Activated CD4-positive, CD25-positive, alpha-beta regulatory T cell treated with anti-CD3 and anti-CD28 coated beads, Interleukin-2, amount 50 U/mL, for 72 hours (primary cell): ENCODE data around the gene TUBG2.
"Not testable (repeated sequence)": the region's sequence is repeated elsewhere in the genome, so short reads cannot be mapped to it uniquely, and the experiment has no call there.

ENCODE experiments used
- DNase-seq: peaks from one replicate; pipeline ENCODE4 v3.0.0; 2021

TUBG2 gene

GRCh38 chr17:42655528-42655927, 3.6 kb upstream of the TUBG2 start:
- DNase-seq = no peak

GRCh38 chr17:42657824-42658588, 1.1 kb upstream of the TUBG2 start:
- no peak for DNase-seq

GRCh38 chr17:42659932-42660274, 819 bp downstream of the TUBG2 start:
- DNase-seq = not testable (repeated sequence)

GRCh38 chr17:42660692-42661345, 1.7 kb downstream of the TUBG2 start:
- DNase-seq = no peak

DNA sequence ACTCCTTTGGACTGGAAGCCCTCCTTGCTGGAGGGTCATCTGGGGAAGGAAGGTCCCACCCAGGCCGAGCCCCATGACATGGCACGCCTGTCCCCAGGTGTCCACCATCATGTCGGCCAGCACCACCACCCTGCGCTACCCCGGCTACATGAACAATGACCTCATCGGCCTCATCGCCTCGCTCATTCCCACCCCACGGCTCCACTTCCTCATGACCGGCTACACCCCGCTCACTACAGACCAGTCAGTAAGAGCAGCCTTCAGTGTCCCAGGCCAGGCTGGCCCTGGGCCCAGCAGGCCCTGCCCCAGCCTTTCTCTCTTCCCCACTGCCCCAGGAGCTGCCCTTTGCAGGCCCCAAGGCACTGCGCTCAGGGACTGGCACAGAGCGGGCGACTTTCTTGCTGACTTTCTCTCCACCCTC, 6.5 kb downstream of the TUBG2 start:
- no peak for DNase-seq

- not testable (repeated sequence) for DNase-seq
Measured at GRCh38 chr17:42666126-42666525, 7.0 kb downstream of the TUBG2 start.

GRCh38 chr17:42667088-42667951, 8.2 kb downstream of the TUBG2 start:
- DNase-seq = no peak

- DNase-seq = no peak
Measured at GRCh38 chr17:42669705-42669976, 10.6 kb downstream of the TUBG2 start.

DNA sequence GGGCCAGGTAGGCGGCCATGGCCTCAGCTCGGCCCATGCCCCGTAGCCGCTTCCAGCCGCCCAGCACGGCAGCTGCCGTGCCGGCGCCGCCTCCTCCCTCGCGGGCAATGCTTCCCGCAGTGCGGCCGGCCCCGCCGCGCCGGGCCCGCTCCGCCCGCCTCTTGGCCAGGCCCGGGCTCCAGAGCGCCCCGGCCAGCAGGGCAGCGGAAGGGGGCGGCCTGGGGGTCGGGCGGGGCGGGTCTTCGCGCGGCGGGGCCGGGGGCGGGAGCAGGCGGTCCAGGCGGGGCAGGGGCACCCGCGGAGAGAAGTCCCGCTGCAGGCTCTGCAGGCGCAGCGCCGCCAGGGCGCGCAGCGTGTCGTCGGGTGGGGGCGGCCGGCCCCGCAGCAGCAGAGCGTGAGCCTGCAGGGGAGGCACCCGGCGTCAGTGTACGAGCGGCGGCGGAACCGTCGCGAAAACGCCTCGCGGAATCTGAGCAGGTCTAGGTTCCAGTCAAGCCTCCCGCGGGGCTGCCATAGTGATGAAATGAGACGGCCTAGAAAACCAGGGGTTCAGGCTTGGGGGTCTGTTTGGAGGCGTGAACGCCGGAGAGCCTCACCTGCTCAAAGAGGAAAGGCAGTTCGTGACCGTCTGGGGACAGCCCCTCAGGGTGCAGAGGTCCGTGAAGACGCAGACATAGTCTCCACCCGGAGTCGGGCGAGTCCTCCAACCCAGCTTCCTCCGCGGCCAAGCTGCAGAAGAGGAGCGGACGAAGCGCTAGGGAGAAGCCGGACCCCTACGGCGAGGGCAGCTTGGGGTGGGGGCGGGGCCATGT, 11.1 kb downstream of the TUBG2 start:
- peak; percentile 50 for DNase-seq

DNA sequence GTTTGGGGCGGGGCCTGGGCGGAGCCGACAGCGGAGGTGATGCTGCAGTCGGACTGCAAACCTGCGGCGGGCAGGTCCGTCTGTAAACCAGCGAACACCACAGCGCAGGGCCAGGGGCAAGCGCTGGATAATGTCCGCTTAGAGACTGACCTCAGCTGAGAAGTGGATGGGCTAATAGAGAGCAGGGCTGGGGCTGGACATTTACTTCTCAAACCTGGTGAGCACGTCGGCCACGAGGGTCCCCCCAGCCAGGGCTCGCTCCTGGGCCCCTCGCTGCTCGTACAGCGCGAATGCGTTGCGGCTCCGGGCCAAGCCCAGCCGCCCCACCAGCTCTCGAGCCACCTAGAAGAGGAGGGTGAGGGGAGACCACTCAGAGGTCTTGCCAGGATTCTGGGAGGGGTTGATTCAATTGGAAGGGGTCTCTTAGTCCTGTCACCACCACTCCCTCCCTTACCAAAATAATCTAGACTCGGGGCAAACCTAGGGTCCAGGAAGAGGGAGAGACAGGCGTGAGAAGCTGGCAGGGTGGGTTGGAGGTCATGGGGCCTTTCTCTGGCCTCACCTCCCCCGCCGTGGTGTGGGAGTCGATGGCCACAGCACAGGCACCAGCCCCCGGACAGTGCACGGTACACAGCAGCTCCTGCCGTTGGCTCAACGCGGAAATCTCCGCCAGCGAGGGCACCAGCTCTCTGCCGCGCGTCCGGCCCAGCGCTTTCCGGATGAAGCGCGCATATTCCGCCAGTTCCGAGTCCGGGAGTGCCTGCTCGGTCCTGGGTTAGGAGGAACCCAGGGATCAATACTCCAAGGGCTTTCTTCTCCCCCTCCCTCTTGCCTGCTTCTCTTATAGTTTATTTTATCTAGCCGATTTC, 11.9 kb downstream of the TUBG2 start:
- no peak for DNase-seq

GRCh38 chr17:42672038-42672437, 13.0 kb downstream of the TUBG2 start:
- DNase-seq = no peak

DNA sequence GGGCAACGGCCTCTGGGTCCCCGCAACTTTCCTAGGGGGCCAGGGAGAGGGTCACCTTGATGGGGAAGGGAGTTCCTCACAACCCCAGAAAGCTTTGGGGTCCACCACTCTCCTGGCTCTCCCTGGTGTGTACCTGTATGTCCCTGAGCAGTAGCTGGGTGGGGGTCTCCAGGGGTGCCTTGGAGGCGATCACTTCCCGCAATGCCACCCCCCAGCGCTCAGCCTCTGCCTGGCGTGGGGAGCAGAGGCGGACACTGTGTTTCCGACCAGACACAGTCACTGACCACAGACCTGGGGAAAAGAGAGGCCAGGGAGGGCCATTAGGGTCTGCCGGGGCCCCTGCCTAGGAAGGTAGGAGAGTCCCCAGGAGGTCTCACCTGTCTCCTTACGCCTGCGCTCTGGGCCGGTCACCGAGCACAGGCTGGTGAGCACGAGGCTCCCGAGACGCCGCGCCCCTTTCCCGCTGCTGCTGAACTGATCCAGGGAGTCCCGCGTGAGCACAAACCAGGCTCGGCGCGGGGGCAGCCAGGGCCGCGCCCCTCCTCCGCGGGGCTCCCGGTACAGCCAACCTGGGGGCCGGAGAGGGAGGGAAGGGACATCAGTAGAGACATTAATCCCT, 14.3 kb downstream of the TUBG2 start:
- no peak for DNase-seq

DNA sequence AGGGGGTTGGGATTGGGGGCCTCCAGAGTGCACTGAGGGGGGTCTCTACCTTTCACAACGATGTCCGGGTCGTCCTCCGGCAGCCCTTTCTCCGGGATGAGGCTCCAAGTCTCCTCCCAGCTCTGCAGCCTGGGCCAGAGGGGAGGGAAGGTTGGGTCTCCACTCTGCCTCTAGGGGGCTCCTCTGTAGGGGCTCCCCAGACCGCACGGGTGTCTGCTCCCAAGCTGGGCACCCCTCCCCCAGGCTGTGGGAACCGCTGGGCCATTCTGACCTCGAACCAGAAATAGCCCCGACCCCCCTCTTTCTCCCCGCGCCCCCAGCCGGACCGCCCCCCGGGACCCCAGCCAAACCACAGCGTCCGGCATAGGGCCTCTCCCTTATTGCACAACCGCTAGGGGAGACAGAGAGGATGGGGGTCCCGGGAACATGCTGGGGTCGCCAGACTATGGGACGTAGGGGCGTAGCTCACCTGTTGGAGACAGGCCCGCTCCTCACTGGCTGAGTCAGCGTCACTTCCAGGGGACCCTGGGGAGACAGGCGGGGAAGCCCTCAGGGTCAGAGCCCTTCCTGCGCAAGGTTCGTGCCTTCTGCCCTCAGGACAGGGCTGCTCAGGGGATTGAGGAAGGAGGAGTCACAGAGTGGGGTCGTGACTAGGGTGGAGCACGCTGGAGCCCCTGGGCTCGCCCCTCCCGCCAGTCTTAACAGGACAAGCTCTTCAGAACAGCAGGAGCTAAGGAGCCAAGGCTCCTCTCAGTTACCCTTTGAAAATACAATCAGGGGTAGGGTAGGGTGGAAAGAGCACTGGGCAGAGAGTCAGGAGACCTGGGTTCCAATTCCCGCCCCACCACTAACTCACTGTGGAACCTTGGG, 15.0 kb downstream of the TUBG2 start:
- no peak for DNase-seq

DNA sequence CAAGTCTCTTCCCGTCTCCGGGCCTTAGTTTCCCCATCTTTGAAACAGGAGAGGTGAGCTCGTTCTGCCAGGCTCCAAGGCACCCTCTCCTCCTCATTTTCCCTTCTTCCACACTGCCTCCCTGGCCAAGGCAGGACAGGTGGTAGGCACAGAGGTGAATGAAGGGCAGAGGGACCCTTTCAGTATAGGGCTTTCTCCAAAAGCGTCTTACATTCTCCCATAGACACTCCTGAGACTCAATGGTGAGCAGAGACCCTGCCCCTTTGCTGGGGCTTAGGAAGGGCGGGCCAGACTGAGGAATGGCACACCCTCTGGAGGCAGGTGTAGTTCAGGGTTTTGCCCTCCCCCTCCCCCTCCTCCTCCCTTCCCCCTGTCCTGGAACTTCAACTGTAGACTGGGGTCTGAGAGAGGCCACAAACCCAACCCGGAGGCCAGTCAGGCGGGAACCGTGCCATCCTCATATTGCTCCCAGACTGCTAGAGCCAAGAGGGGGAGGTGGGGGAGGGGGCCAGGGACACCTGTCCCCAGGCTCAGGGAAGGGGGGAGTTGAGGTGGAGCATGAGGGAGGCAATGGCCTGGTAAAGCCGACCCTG, 15.8 kb downstream of the TUBG2 start:
- DNase-seq = no peak

DNA sequence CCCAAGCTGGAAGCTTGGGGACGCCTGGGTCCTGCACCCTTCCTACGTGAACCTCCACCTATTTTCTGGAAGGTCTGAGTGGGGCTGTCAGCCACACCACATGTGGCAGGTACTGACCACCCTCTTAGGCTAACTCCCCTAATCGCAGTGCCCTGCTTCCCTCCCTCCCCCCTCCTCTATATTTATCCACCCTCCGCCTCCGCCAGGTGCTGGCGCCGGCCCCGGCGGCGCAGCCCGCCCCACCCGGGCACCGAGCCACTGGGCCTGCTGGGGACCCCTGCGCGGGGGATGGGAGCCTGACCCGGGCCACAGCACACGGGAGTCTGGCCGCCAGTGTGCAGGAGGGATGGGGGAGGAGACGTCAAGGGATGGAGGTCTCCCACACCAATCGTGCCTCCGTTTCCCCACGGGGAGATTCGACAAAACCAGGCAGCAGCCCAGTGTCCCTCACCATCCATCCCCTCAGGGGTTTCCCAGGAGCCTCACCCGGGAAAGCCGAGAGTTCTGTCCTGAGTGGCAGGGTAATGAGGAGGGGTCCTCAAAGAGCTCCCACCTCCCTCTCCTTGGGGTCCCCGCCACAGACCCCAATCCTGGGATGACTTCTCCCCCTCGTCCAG, 16.4 kb downstream of the TUBG2 start:
- DNase-seq = no peak

DNA sequence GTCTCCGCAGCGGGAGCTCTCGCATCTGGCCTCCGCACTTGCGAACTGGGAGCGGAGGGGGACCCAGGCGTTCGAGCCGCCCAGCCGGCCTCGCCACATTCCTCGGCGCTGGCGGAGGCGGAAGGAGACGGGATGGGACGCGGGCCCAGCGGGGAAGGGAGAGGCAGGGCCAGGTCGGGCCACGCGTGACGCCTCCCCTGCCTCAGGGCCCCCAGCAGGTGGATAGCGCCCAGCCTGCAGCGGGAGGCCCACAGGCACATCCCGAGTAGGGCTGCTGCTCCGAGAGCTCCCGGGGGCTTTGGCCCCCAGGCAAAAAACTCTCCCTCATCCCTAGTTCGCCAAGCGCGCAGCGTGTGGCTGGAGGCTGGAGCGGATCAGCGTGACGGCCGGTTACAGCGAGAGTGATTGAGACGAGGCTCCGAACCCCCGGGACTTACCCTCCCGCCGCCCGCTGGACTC, 16.9 kb downstream of the TUBG2 start:
- DNase-seq = no peak

GRCh38 chr17:42676424-42677011, 17.4 kb downstream of the TUBG2 start, which contains the start of gene PLEKHH3:
Gene PLEKHH3 (minus strand): TSS chr17:42676994. CDS start chr17:42676563, 431 bp downstream.
- DNase-seq = peak; percentile 40

GRCh38 chr17:42677012-42677857, 18.2 kb downstream of the TUBG2 start:
- DNase-seq = peak; percentile 92
